Psoas muscle (tissue), 7 donors: ENCODE measurements around the gene RIN3. TPM values are rescaled to one million over a fixed set of nuclear protein-coding genes. Genes with fewer than 3 reads are reported as not detected.

ENCODE experiments used
- polyA plus RNA-seq, 3 donors: library from polyadenylated mRNA; stranded (reverse); fragments of 200-250 nt; gene quantifications; one replicate each; pipeline ENCODE4 v1.2.3, GENCODE V29; 2013
- total RNA-seq, 4 donors: library from RNA; stranded (reverse); fragmentation: NEBNext Ultra II Directional in 2 of 4; extraction: Animal tissue kit (Norgen Biotek cat#: 25700) in 2 of 4; gene quantifications; one replicate each; pipeline versions ENCODE4 v1.2.1 to v1.2.4, GENCODE V29; 2021 to 2023
- donor health status: healthy with polysubstance abuse.
- donor health status: DM: no; HTN: no; CAD: no; lungs with moderate emphysema.
- donor health status: Bipolar disorder and iron deficiency.
- donor health status: healthy.
- donor health status: DM: no; HTN: no; CAD: no.
- donor health status: DM: no; HTN: no; CAD: no.
- donor health status: DM: yes; HTN: yes; CAD: no.

The RIN3 gene
- total and polyA plus RNA-seq, 7 donors, result 1.2 to 8.7 (median 3.8) TPM

Other genes starting within 250 kb of the RIN3 start
- gene SLC24A4, start 190.6 kb upstream of the RIN3 start, total RNA-seq, result 1 to 10 TPM in 1 of 4 donors, under 1 TPM in 3; 0.34 to 2.3 (median 0.52) TPM
- under 1 TPM; 0.21 to 0.35 (median 0.22) TPM for gene SLC24A4, start 190.6 kb upstream of the RIN3 start, polyA plus RNA-seq
- gene LGMN, start 234.8 kb downstream of the RIN3 start, total RNA-seq, result 10 to 100 TPM; 37.4 to 56.8 (median 55.5) TPM
- 10 to 100 TPM; 27.2 to 49.3 (median 37.1) TPM for gene LGMN, start 234.8 kb downstream of the RIN3 start, polyA plus RNA-seq